Stimulated activated CD4-positive, alpha-beta T cell treated with anti-CD3 and anti-CD28 coated beads, Interleukin-4, amount 100 ng/mL, for 24 hours (primary cell): ENCODE measurements around the gene TEKT4.
"Not testable (repeated sequence)": the region's sequence is repeated elsewhere in the genome, so short reads cannot be mapped to it uniquely, and the experiment has no call there.

Source experiments
- DNase-seq: peaks from one replicate; pipeline ENCODE4 v3.0.0-alpha.2; 2020

Gene TEKT4

GRCh38 chr2:94871226-94872087, at the start of gene TEKT4:
TSS of gene TEKT4 (plus strand) at chr2:94871430. CDS start at chr2:94871580, 150 bp downstream.
- no peak for DNase-seq

GRCh38 chr2:94839224-94839623, 32.0 kb upstream of the TEKT4 start:
- not testable (repeated sequence) for DNase-seq

GRCh38 chr2:94856856-94857255, 14.4 kb upstream of the TEKT4 start:
- DNase-seq = not testable (repeated sequence)

- not testable (repeated sequence) for DNase-seq
These were observed 13.7 kb upstream of the TEKT4 start for GRCh38 chr2:94857367-94858162.

GRCh38 chr2:94858163-94858888, 12.9 kb upstream of the TEKT4 start:
- not testable (repeated sequence) for DNase-seq

GRCh38 chr2:94861308-94862152, 9.7 kb upstream of the TEKT4 start:
- DNase-seq = no peak

- not testable (repeated sequence) for DNase-seq
These were observed 8.3 kb upstream of the TEKT4 start for GRCh38 chr2:94862903-94863302.

GRCh38 chr2:94869131-94869530, 2.1 kb upstream of the TEKT4 start:
- DNase-seq = no peak

- no peak for DNase-seq
These were observed 1.4 kb upstream of the TEKT4 start for GRCh38 chr2:94869552-94870439.

- DNase-seq = no peak
These were observed 597 bp upstream of the TEKT4 start for GRCh38 chr2:94870440-94871225.

GRCh38 chr2:94872088-94872618, 923 bp downstream of the TEKT4 start:
- no peak for DNase-seq

- DNase-seq = no peak
These were observed 1.6 kb downstream of the TEKT4 start for GRCh38 chr2:94872676-94873361.

- DNase-seq = no peak
These were observed 2.4 kb downstream of the TEKT4 start for GRCh38 chr2:94873362-94874276.

GRCh38 chr2:94874277-94874997, 3.2 kb downstream of the TEKT4 start:
- peak; percentile 60 for DNase-seq

GRCh38 chr2:94875064-94875819, 4.0 kb downstream of the TEKT4 start:
- DNase-seq = no peak

- no peak for DNase-seq
These were observed 4.7 kb downstream of the TEKT4 start for GRCh38 chr2:94875820-94876522.
